Endothelial cell of umbilical vein (primary cell): ENCODE data around the gene PLXNB1. TPM values are rescaled to one million over a fixed set of nuclear protein-coding genes. Genes with fewer than 3 reads are reported as not detected.
"Not testable (repeated sequence)": the region's sequence is repeated elsewhere in the genome, so short reads cannot be mapped to it uniquely, and the experiment has no call there.

ENCODE experiments used
- BruUV-seq: library from RNA; stranded (reverse); fragments of 400-500 nt; replicated peaks from 2 replicates; lab custom pipeline; 2021; lab: Mats Ljungman, UMichigan
- CTCF ChIA-PET: fragments of 300-600, 350-600 bp; sonication (Branson Sonifier 250); formaldehyde crosslinking; loops from one replicate; lab custom pipeline; 2021; ENCODE audit warnings: antibody characterized with exemption, inconsistent platforms; lab: Charles Lee
- POLR2A ChIA-PET: fragments of 300-600, 350-600 bp; sonication (Branson Sonifier 250); formaldehyde crosslinking; loops from one replicate; lab custom pipeline; 2021; ENCODE audit warnings: antibody characterized with exemption, inconsistent platforms; lab: Charles Lee
- DNase-seq: peaks from one replicate; pipeline ENCODE4 v3.0.0-alpha.2; 2011; ENCODE audit warnings: low read depth, low spot score
- FAIRE-seq: peaks from 2 replicates; lab custom pipeline; 2011; peaks lifted over from hg19 to GRCh38; lab: Jason Lieb, UNC
- H2AFZ ChIP-seq: 2 replicates; pipeline ENCODE4 v1.6.0; 2012; ENCODE audit warnings: low read depth, low read length, control low read depth, inconsistent platforms
- H3K27ac ChIP-seq: 2 replicates; pipeline ENCODE4 v1.5.1; 2011; ENCODE audit warnings: low read depth, mild to moderate bottlenecking, control low read depth, low read length, moderate library complexity; ENCODE audit not compliant: insufficient read depth
- H3K27me3 ChIP-seq, 2 experiments: 2 replicates each; pipeline versions ENCODE4 v1.6.0 to v1.6.1; 2011; ENCODE audit warnings: low read length in 2 of 2, mixed read lengths in 1 of 2; ENCODE audit not compliant: control insufficient read depth in 2 of 2, insufficient read depth in 2 of 2
- H3K36me3 ChIP-seq, 2 experiments: 2 replicates in 1 of 2; 3 replicates in 1 of 2; pipeline ENCODE4 v1.5.1; 2011; ENCODE audit warnings: low read length in 2 of 2, mild to moderate bottlenecking in 1 of 2, moderate library complexity in 1 of 2; ENCODE audit not compliant: control insufficient read depth in 2 of 2, insufficient read depth in 2 of 2; ENCODE audit errors: extremely low read depth in 1 of 2
- H3K4me1 ChIP-seq: 3 replicates; pipeline ENCODE4 v1.5.1; 2011; ENCODE audit warnings: mild to moderate bottlenecking, low read length; ENCODE audit not compliant: control insufficient read depth, insufficient read depth; ENCODE audit errors: extremely low read depth
- H3K4me2 ChIP-seq: 2 replicates; pipeline ENCODE4 v1.6.1; 2011; ENCODE audit warnings: low read length, control low read depth, mixed read lengths; ENCODE audit not compliant: insufficient read depth
- H3K4me3 ChIP-seq, 3 experiments: fragments of 200-600 bp in 1 of 3; sonication (generic), shearing (Covaris generic) in 1 of 3; replicated peaks in 1 of 3; 2 replicates each; pipeline ENCODE4 v1.5.1; 2011 to 2016; ENCODE audit warnings: control low read depth in 3 of 3, low read length in 3 of 3, mild to moderate bottlenecking in 2 of 3, inconsistent platforms in 1 of 3, low read depth in 1 of 3, moderate library complexity in 1 of 3; ENCODE audit not compliant: insufficient read depth in 1 of 3
- H3K79me2 ChIP-seq: 2 replicates; pipeline ENCODE4 v1.6.0; 2012; ENCODE audit warnings: low read length, inconsistent platforms; ENCODE audit not compliant: control insufficient read depth, insufficient read depth
- H3K9ac ChIP-seq: replicated peaks from 2 replicates; pipeline ENCODE3; 2011; ENCODE audit warnings: low read length, control low read depth; ENCODE audit not compliant: insufficient read depth; ENCODE audit errors: extremely low read depth
- H3K9me1 ChIP-seq: replicated peaks from 3 replicates; pipeline ENCODE4 v1.6.0; 2011; ENCODE audit warnings: mild to moderate bottlenecking, low read length; ENCODE audit not compliant: control insufficient read depth, insufficient read depth; ENCODE audit errors: extremely low read depth
- H3K9me3 ChIP-seq: replicated peaks from 2 replicates; pipeline ENCODE4 v1.5.1; 2012; ENCODE audit warnings: low read length, inconsistent platforms; ENCODE audit not compliant: control insufficient read depth, insufficient read depth
- H4K20me1 ChIP-seq: replicated peaks from 2 replicates; pipeline ENCODE3; 2011; ENCODE audit warnings: mild to moderate bottlenecking, low read length; ENCODE audit not compliant: control insufficient read depth, insufficient read depth; ENCODE audit errors: extremely low read depth
- CTCF ChIP-seq, 2 donors: IDR thresholded peaks; 1 replicate in 1 of 2; 2 replicates in 1 of 2; pipeline ENCODE4 v1.5.1; 2011; ENCODE audit warnings: low read length in 2 of 2, mild to moderate bottlenecking in 2 of 2, moderate library complexity in 2 of 2, control low read depth in 1 of 2, inconsistent platforms in 1 of 2, low read depth in 1 of 2; ENCODE audit not compliant: insufficient read depth in 1 of 2; ENCODE audit errors: extremely low read depth in 1 of 2
- EZH2 ChIP-seq: IDR thresholded peaks from 2 replicates; pipeline ENCODE4 v1.6.1; 2012; ENCODE audit warnings: borderline replicate concordance, low read depth, mild to moderate bottlenecking, moderate library complexity, low read length, inconsistent platforms; ENCODE audit not compliant: severe bottlenecking
- FOS ChIP-seq: IDR thresholded peaks from 2 replicates; pipeline ENCODE4 v1.6.1; 2011; ENCODE audit warnings: mild to moderate bottlenecking, low read length, moderate library complexity, borderline replicate concordance; ENCODE audit not compliant: insufficient read depth
- GATA2 ChIP-seq: IDR thresholded peaks from 2 replicates; pipeline ENCODE4 v1.7.0; 2011; ENCODE audit warnings: low read depth, mild to moderate bottlenecking, moderate library complexity, mixed read lengths, low read length; ENCODE audit not compliant: insufficient read length, insufficient read depth
- JUN ChIP-seq: IDR thresholded peaks from 2 replicates; pipeline ENCODE4 v1.6.1; 2011; ENCODE audit warnings: borderline replicate concordance, low read depth; ENCODE audit not compliant: insufficient read length, insufficient read depth
- MAX ChIP-seq: IDR thresholded peaks from 2 replicates; pipeline ENCODE4 v1.6.1; 2011; ENCODE audit not compliant: insufficient read depth, insufficient read length
- MYC ChIP-seq: IDR thresholded peaks from one replicate; pipeline ENCODE4 v1.6.1; 2011; ENCODE audit warnings: mild to moderate bottlenecking, low read depth, low read length
- POLR2A ChIP-seq: IDR thresholded peaks from 2 replicates; pipeline ENCODE4 v1.6.1; 2012; ENCODE audit warnings: low read depth, mild to moderate bottlenecking, control low read depth, low read length
- POLR2AphosphoS5 ChIP-seq: IDR thresholded peaks from 2 replicates; pipeline ENCODE4 v1.6.1; 2012; ENCODE audit warnings: low read depth, mild to moderate bottlenecking, control low read depth, low read length, moderate library complexity; ENCODE audit not compliant: insufficient read depth
- dilution Hi-C: fragments of 300-500 bp; cut with MboI; formaldehyde crosslinking; loops from one replicate; pipeline ENCODE4 v1.15.0; 2019; ENCODE audit warnings: low sequenced_read_pairs; ENCODE audit not compliant: extremely low pct_ligation_motif_present
- intact Hi-C: fragments of 100-400 bp; cut with micrococcal nuclease; formaldehyde crosslinking; loops from one replicate; pipeline ENCODE4 v1.10.0; 2022
- polyA plus RNA-seq, 4 experiments: library from polyadenylated mRNA; depleted of rRNA in 3 of 4; stranded (reverse) in 3 of 4; unstranded in 1 of 4; fragments of >200 nt; gene quantifications; 2 replicates each; pipeline versions ENCODE4 v1.2.1 to v1.2.3, GENCODE V29; 2011 to 2012; ENCODE audit warnings: missing spikeins in 1 of 4
- total RNA-seq: library from RNA; stranded (reverse); gene quantifications from 2 replicates; pipeline ENCODE4 v1.2.3, GENCODE V29; 2021

Gene PLXNB1
- total and polyA plus RNA-seq, 2 donors (not counting 3 experiments of a cell fraction or from before 2014, with no cell fraction given) = 43.1 to 45.2 TPM

- FAIRE-seq (no peak), DNase-seq (no peak)
- no TSS peak for BruUV-seq
- Histone ChIP-seq H3K79me2 (peaks cover 21% of the 10 kb centered on the region), H3K4me2 (no peak overlapping the region), H4K20me1 (no peaks in the 10 kb centered on the region), H2AFZ (no peak overlapping the region), H3K9me3 (no peaks in the 10 kb centered on the region), H3K27me3 (no peaks in the 10 kb centered on the region), H3K4me1 (peaks cover 24% of the 10 kb centered on the region), H3K9me1 (no peaks in the 10 kb centered on the region), H3K36me3 (peaks cover 7 to 39% of the 10 kb centered on the region in 2 experiments), H3K9ac (no peak overlapping the region), H3K4me3 (no peak overlapping the region), H3K27ac (no peak overlapping the region)
- CTCF ChIA-PET = interaction anchor here (1.0 to 6.2 kb wide), 8 partner anchors 10 to 190 kb away, joined by 3 to 63 read pairs (median 6); no protein-coding TSS in a partner anchor
- dilution Hi-C loops = no loop called here
- POLR2A ChIA-PET = no interaction called here
- no peak for TF ChIP-seq GATA2
- TF ChIP-seq CTCF (IDR thresholded peaks at IDR 0.05; ENCODE audit: extremely low read depth in 1 of 2, insufficient read depth in 1 of 2, low read depth in 1 of 2, low read length in 2 of 2) = no peak
- TF ChIP-seq MYC = no peak
- no peak for TF ChIP-seq POLR2AphosphoS5
- no peak for TF ChIP-seq EZH2
- no peak for TF ChIP-seq MAX
- no peak for TF ChIP-seq JUN
- no peak for TF ChIP-seq FOS
- TF ChIP-seq POLR2A = no peak
- intact Hi-C loops = loop anchor here (2.0 kb wide), 2 partner anchors 17 to 145 kb away; partner anchors contain the start of genes ATRIP and UQCRC1
Measured at GRCh38 chr3:48463703-48464102, 33.8 kb upstream of the PLXNB1 start.

- H3K4me1 ChIP-seq = peaks cover 13% of the 10 kb centered on the region
- H3K27ac ChIP-seq, H3K4me2 ChIP-seq, FAIRE-seq, H2AFZ ChIP-seq, BruUV-seq, H3K4me3 ChIP-seq, H3K9me3 ChIP-seq, POLR2A ChIA-PET, H4K20me1 ChIP-seq, H3K79me2 ChIP-seq, H3K27me3 ChIP-seq, H3K9ac ChIP-seq, dilution Hi-C loops, H3K9me1 ChIP-seq, DNase-seq, intact Hi-C loops: not testable (repeated sequence)
- CTCF ChIA-PET = interaction anchor here (1.0 to 4.5 kb wide), 3 partner anchors 26 to 87 kb away, joined by 3 to 20 read pairs (median 12); no protein-coding TSS in a partner anchor
- H3K36me3 ChIP-seq = peaks cover 14 to 25% of the 10 kb centered on the region in 2 experiments
Measured at GRCh38 chr3:48461767-48462166, 31.9 kb upstream of the PLXNB1 start.
